Adipocyte (in vitro differentiated cells): Measurements from ENCODE around the gene MREG.
A peak's percentile ranks its signal among the peaks of the same experiment; 100 is the strongest.

ENCODE experiments used
- DNase-seq: peaks from one replicate; pipeline ENCODE4 v3.0.0-alpha.2; 2015; ENCODE audit warnings: low read depth
- H3K27me3 ChIP-seq: replicated peaks from 2 replicates; pipeline ENCODE4 v1.7.0; 2013; ENCODE audit warnings: mild to moderate bottlenecking, low read length, moderate library complexity; ENCODE audit not compliant: control insufficient read depth, insufficient read depth
- H3K36me3 ChIP-seq: 2 replicates; pipeline ENCODE4 v1.7.0; 2013; ENCODE audit warnings: low read length, mild to moderate bottlenecking, moderate library complexity; ENCODE audit not compliant: control insufficient read depth, insufficient read depth, severe bottlenecking
- H3K4me1 ChIP-seq: 2 replicates; pipeline ENCODE4 v1.7.0; 2013; ENCODE audit warnings: mild to moderate bottlenecking, low read length, moderate library complexity; ENCODE audit not compliant: control insufficient read depth, insufficient read depth
- H3K4me3 ChIP-seq: 2 replicates; pipeline ENCODE4 v1.7.0; 2013; ENCODE audit warnings: mild to moderate bottlenecking, low read length, moderate library complexity
- H3K9ac ChIP-seq: 2 replicates; pipeline ENCODE4 v1.7.0; 2013; ENCODE audit warnings: mild to moderate bottlenecking, low read length, moderate library complexity
- H3K9me3 ChIP-seq: 2 replicates; pipeline ENCODE4 v1.7.0; 2013; ENCODE audit warnings: mild to moderate bottlenecking, low read length, moderate library complexity; ENCODE audit not compliant: control insufficient read depth

Gene MREG

GRCh38 chr2:215951558-215951957 lies 61.8 kb downstream of the MREG start:
- DNase-seq, result no peak
- Histone ChIP-seq H3K4me3 (no peak overlapping the region), H3K9me3 (no peaks in the 10 kb centered on the region)

GRCh38 chr2:215949991-215950404 lies 63.4 kb downstream of the MREG start:
- peak; percentile 78 for DNase-seq
- Histone ChIP-seq H3K9ac (peak overlapping the region; percentile 46), H3K9me3 (no peaks in the 10 kb centered on the region), H3K36me3 (peaks cover 7% of the 10 kb centered on the region), H3K27me3 (no peaks in the 10 kb centered on the region), H3K4me3 (no peak overlapping the region), H3K4me1 (peaks cover 5% of the 10 kb centered on the region)

More at GRCh38 chr2:215951558-215951957, 61.8 kb downstream of the MREG start:
- peaks cover 2% of the 10 kb centered on the region for H3K36me3 ChIP-seq
- H3K9ac ChIP-seq, result no peak overlapping the region
- no peaks in the 10 kb centered on the region for H3K27me3 ChIP-seq
- peaks cover 5% of the 10 kb centered on the region for H3K4me1 ChIP-seq

DNA sequence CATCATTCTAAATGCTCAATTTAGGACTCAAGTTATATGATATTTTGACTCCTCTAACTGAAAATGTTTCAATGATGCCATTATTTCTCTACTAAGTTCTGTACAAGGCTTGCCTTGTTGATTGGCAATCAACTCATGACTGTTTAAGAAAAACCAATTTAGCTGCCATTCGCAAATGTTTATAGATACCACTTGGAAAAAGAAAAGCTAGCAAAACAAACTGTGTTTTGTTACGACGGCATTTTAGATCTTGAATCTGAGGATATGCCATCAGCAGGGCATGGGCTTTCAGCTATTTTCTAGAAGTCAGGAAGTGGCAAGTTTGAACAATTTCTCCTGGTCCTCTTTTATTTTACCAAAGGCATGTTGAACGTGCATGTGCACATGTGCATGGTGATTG lies 65.3 kb downstream of the MREG start:
- H3K9me3 ChIP-seq, result no peaks in the 10 kb centered on the region
- H3K36me3 ChIP-seq, result peaks cover 14% of the 10 kb centered on the region
- no peaks in the 10 kb centered on the region for H3K27me3 ChIP-seq
- peaks cover 5% of the 10 kb centered on the region for H3K4me1 ChIP-seq
- DNase-seq, result no peak
- H3K4me3 ChIP-seq, result no peak overlapping the region
- no peak overlapping the region for H3K9ac ChIP-seq

DNA sequence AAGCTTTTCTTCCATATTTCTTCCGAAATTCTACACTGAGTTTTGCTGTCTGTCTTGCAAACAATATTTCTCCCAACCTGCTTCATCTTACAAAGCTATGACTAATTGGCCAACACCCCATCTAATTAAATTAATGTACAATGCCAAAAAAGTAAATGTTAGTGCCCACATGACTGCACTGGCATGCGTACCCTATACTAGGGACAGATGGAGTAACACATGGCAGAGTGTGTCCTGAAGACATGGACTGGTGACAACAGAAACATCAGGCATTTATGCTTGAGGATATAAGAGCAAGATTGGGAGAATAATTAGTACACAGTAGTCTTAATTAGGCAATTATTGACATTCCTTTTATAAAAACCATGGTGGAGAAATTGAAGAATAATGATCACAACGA lies 66.8 kb downstream of the MREG start:
- no peak overlapping the region for H3K9ac ChIP-seq
- DNase-seq, result no peak
- no peak overlapping the region for H3K4me3 ChIP-seq
- H3K9me3 ChIP-seq, result no peaks in the 10 kb centered on the region
- H3K4me1 ChIP-seq, result peaks cover 5% of the 10 kb centered on the region
- no peaks in the 10 kb centered on the region for H3K27me3 ChIP-seq
- H3K36me3 ChIP-seq, result peaks cover 16% of the 10 kb centered on the region

GRCh38 chr2:215942194-215942593 lies 71.2 kb downstream of the MREG start:
- H3K27me3 ChIP-seq, result no peaks in the 10 kb centered on the region
- no peak overlapping the region for H3K9ac ChIP-seq
- H3K4me3 ChIP-seq, result no peak overlapping the region
- peaks cover 20% of the 10 kb centered on the region for H3K36me3 ChIP-seq
- no peaks in the 10 kb centered on the region for H3K9me3 ChIP-seq
- DNase-seq, result no peak
- H3K4me1 ChIP-seq, result peaks cover 13% of the 10 kb centered on the region

DNA sequence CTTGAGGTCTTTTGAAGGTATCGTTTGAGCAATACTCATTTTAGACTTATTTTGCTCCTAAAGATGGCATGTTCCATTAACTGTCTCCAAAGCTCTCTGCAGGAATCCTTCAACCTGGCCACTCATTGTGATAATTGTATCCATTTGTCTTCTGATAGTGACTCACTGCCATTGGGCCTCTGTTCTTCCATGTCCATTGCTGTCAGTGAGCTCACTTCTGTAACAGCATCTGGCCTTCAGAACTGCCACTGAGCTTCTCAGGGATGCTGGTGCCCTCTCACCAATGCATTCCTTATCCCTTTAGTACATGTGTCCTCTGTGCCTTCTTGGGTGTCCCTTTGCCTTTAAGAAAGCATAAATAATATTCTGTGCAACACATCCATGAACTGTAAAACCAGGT lies 71.6 kb downstream of the MREG start:
- no peak for DNase-seq
- Histone ChIP-seq H3K27me3 (no peaks in the 10 kb centered on the region), H3K4me1 (peaks cover 13% of the 10 kb centered on the region), H3K9ac (no peak overlapping the region), H3K36me3 (peaks cover 19% of the 10 kb centered on the region), H3K9me3 (no peaks in the 10 kb centered on the region), H3K4me3 (no peak overlapping the region)

DNA sequence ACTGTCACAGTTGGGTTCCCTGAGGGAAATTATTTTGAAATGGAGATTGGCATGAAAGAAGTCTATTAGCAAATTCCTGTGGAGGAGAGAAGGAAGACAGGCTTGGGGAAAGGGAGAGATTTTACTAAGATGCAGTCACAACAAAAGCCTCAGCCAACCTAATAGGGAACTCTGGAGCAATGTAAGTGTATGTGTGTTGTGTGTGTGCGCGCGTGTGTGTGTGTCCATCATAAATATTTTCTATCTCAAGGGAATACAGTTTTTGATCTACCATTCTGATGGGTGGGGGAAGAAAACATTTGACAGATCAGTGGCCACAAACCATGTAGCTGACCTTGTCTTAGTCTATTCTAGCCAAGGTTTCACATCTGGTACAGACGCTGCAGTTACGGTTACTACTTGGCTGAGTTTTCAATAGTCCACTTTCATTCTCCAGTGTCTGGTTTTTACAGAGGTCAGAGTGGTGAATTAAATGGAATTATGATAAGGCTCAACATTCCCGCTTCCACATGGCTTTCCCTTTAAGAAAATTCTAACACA lies 72.6 kb downstream of the MREG start:
- no peak for DNase-seq
- Histone ChIP-seq H3K4me1 (peaks cover 13% of the 10 kb centered on the region), H3K36me3 (peaks cover 14% of the 10 kb centered on the region), H3K9ac (no peak overlapping the region), H3K27me3 (no peaks in the 10 kb centered on the region), H3K4me3 (peak overlapping the region; percentile 22), H3K9me3 (no peaks in the 10 kb centered on the region)

GRCh38 chr2:215937190-215937589 lies 76.2 kb downstream of the MREG start:
- peaks cover 6% of the 10 kb centered on the region for H3K36me3 ChIP-seq
- peaks cover 13% of the 10 kb centered on the region for H3K4me1 ChIP-seq
- no peaks in the 10 kb centered on the region for H3K27me3 ChIP-seq
- no peak for DNase-seq
- no peaks in the 10 kb centered on the region for H3K9me3 ChIP-seq
- no peak overlapping the region for H3K4me3 ChIP-seq
- no peak overlapping the region for H3K9ac ChIP-seq

GRCh38 chr2:215933151-215933550 lies 80.2 kb downstream of the MREG start:
- H3K9ac ChIP-seq, result no peak overlapping the region
- no peak overlapping the region for H3K4me3 ChIP-seq
- no peaks in the 10 kb centered on the region for H3K27me3 ChIP-seq
- H3K9me3 ChIP-seq, result no peaks in the 10 kb centered on the region
- H3K4me1 ChIP-seq, result peaks cover 24% of the 10 kb centered on the region
- no peak for DNase-seq
- no peaks in the 10 kb centered on the region for H3K36me3 ChIP-seq

GRCh38 chr2:215931256-215931903 lies 82.0 kb downstream of the MREG start:
- Histone ChIP-seq H3K36me3 (no peaks in the 10 kb centered on the region), H3K4me3 (peak overlapping the region; percentile 69), H3K9me3 (no peaks in the 10 kb centered on the region), H3K4me1 (peaks cover 24% of the 10 kb centered on the region), H3K9ac (peak overlapping the region; percentile 84), H3K27me3 (no peaks in the 10 kb centered on the region)
- DNase-seq, result peak; percentile 93

- H3K4me3 ChIP-seq, result peak overlapping the region; percentile 69
- H3K9ac ChIP-seq, result peak overlapping the region; percentile 84
- H3K27me3 ChIP-seq, result no peaks in the 10 kb centered on the region
- no peaks in the 10 kb centered on the region for H3K9me3 ChIP-seq
- no peaks in the 10 kb centered on the region for H3K36me3 ChIP-seq
- peaks cover 24% of the 10 kb centered on the region for H3K4me1 ChIP-seq
- DNase-seq, result peak; percentile 68
Observed at GRCh38 chr2:215930505-215931253, 82.7 kb downstream of the MREG start.
